ENCODE measurements around the gene TMEM165. TPM values are rescaled to one million over a fixed set of nuclear protein-coding genes. Genes with fewer than 3 reads are reported as not detected.
A peak's percentile ranks its signal among the peaks of the same experiment; 100 is the strongest.
"Not testable (repeated sequence)": the region's sequence is repeated elsewhere in the genome, so short reads cannot be mapped to it uniquely, and the experiment has no call there.

The TMEM165 gene
- 106 and 140 TPM in 2 replicates for total RNA-seq (2012; rRNA removed)

- Histone ChIP-seq H3K36me3 (ENCODE audit: insufficient read depth, low read length) (peaks cover 25% of the 10 kb centered on the region), H3K4me3 (ENCODE audit: low read length) (peak within 1 kb of the TSS; percentile 88), H3K9ac (ENCODE audit: low read depth, low read length) (peak within 1 kb of the TSS; percentile 100), H3K4me2 (ENCODE audit: low read length) (peak within 1 kb of the TSS; percentile 99), H3K9me3 (replicated peaks; ENCODE audit: low read length) (no peaks in the 10 kb centered on the region), H3K4me1 (ENCODE audit: control insufficient read depth, insufficient read depth, low read length) (peaks cover 22% of the 10 kb centered on the region), H3K27me3 (ENCODE audit: control insufficient read depth, insufficient read depth, low read length) (no peaks in the 10 kb centered on the region)
Measured at GRCh38 chr4:55395529-55396307, at the start of gene TMEM165. Gene TMEM165 (plus strand): TSS chr4:55395957. CDS start chr4:55396190, 233 bp downstream.

GRCh38 chr4:55345980-55346850 is 49.5 kb upstream of the TMEM165 start, which contains the start of gene SRD5A3:
Gene SRD5A3 (plus strand): TSS chr4:55346242. CDS start chr4:55346337, 95 bp downstream.
- H3K4me1 ChIP-seq (ENCODE audit: control insufficient read depth, insufficient read depth, low read length), result peaks cover 27% of the 10 kb centered on the region
- peak within 1 kb of the TSS; percentile 85 for H3K9ac ChIP-seq (ENCODE audit: low read depth, low read length)

GRCh38 chr4:55346851-55347255 is 48.9 kb upstream of the TMEM165 start:
- peak overlapping the region; percentile 93 for H3K4me2 ChIP-seq (ENCODE audit: low read length)
- peak overlapping the region; percentile 85 for H3K9ac ChIP-seq (ENCODE audit: low read depth, low read length)
- H3K36me3 ChIP-seq (ENCODE audit: insufficient read depth, low read length), result no peaks in the 10 kb centered on the region
- H3K4me1 ChIP-seq (ENCODE audit: control insufficient read depth, insufficient read depth, low read length), result peaks cover 27% of the 10 kb centered on the region
- H3K9me3 ChIP-seq (replicated peaks; ENCODE audit: low read length), result no peaks in the 10 kb centered on the region
- H3K27me3 ChIP-seq (ENCODE audit: control insufficient read depth, insufficient read depth, low read length), result no peaks in the 10 kb centered on the region
- peak overlapping the region; percentile 89 for H3K4me3 ChIP-seq (ENCODE audit: low read length)

More at GRCh38 chr4:55345980-55346850, 49.5 kb upstream of the TMEM165 start, which contains the start of gene SRD5A3:
- H3K4me2 ChIP-seq (ENCODE audit: low read length), result peak within 1 kb of the TSS; percentile 93
- H3K36me3 ChIP-seq (ENCODE audit: insufficient read depth, low read length), result no peaks in the 10 kb centered on the region
- H3K27me3 ChIP-seq (ENCODE audit: control insufficient read depth, insufficient read depth, low read length), result no peaks in the 10 kb centered on the region
- no peaks in the 10 kb centered on the region for H3K9me3 ChIP-seq (replicated peaks; ENCODE audit: low read length)
- peak within 1 kb of the TSS; percentile 89 for H3K4me3 ChIP-seq (ENCODE audit: low read length)

- peak overlapping the region; percentile 93 for H3K4me2 ChIP-seq (ENCODE audit: low read length)
- H3K4me3 ChIP-seq (ENCODE audit: low read length), result peak overlapping the region; percentile 89
- H3K36me3 ChIP-seq (ENCODE audit: insufficient read depth, low read length), result no peaks in the 10 kb centered on the region
- no peaks in the 10 kb centered on the region for H3K27me3 ChIP-seq (ENCODE audit: control insufficient read depth, insufficient read depth, low read length)
- peak overlapping the region; percentile 85 for H3K9ac ChIP-seq (ENCODE audit: low read depth, low read length)
- H3K9me3 ChIP-seq (replicated peaks; ENCODE audit: low read length), result no peaks in the 10 kb centered on the region
- H3K4me1 ChIP-seq (ENCODE audit: control insufficient read depth, insufficient read depth, low read length), result peaks cover 30% of the 10 kb centered on the region
Measured at GRCh38 chr4:55347610-55348228, 48.0 kb upstream of the TMEM165 start.

GRCh38 chr4:55348466-55348865 is 47.3 kb upstream of the TMEM165 start:
- Histone ChIP-seq H3K4me2 (ENCODE audit: low read length) (peak overlapping the region; percentile 14), H3K4me3 (ENCODE audit: low read length) (no peak overlapping the region), H3K4me1 (ENCODE audit: control insufficient read depth, insufficient read depth, low read length) (peaks cover 32% of the 10 kb centered on the region), H3K36me3 (ENCODE audit: insufficient read depth, low read length) (no peaks in the 10 kb centered on the region), H3K27me3 (ENCODE audit: control insufficient read depth, insufficient read depth, low read length) (no peaks in the 10 kb centered on the region), H3K9me3 (replicated peaks; ENCODE audit: low read length) (no peaks in the 10 kb centered on the region), H3K9ac (ENCODE audit: low read depth, low read length) (no peak overlapping the region)

- not testable (repeated sequence) for H3K4me3 ChIP-seq (ENCODE audit: low read length); H3K9ac ChIP-seq (ENCODE audit: low read depth, low read length); H3K4me2 ChIP-seq (ENCODE audit: low read length); H3K36me3 ChIP-seq (ENCODE audit: insufficient read depth, low read length); H3K27me3 ChIP-seq (ENCODE audit: control insufficient read depth, insufficient read depth, low read length); H3K9me3 ChIP-seq (replicated peaks; ENCODE audit: low read length)
- H3K4me1 ChIP-seq (ENCODE audit: control insufficient read depth, insufficient read depth, low read length), result peaks cover 32% of the 10 kb centered on the region
Measured at GRCh38 chr4:55350870-55351269, 44.9 kb upstream of the TMEM165 start.

GRCh38 chr4:55351824-55352223 is 43.9 kb upstream of the TMEM165 start:
- Histone ChIP-seq H3K36me3 (ENCODE audit: insufficient read depth, low read length) (no peaks in the 10 kb centered on the region), H3K9me3 (replicated peaks; ENCODE audit: low read length) (no peaks in the 10 kb centered on the region), H3K4me2 (ENCODE audit: low read length) (no peak overlapping the region), H3K9ac (ENCODE audit: low read depth, low read length) (no peak overlapping the region), H3K4me1 (ENCODE audit: control insufficient read depth, insufficient read depth, low read length) (peaks cover 36% of the 10 kb centered on the region), H3K4me3 (ENCODE audit: low read length) (no peak overlapping the region), H3K27me3 (ENCODE audit: control insufficient read depth, insufficient read depth, low read length) (no peaks in the 10 kb centered on the region)

GRCh38 chr4:55352726-55353125 is 43.0 kb upstream of the TMEM165 start:
- H3K9me3 ChIP-seq (replicated peaks; ENCODE audit: low read length), result no peaks in the 10 kb centered on the region
- H3K27me3 ChIP-seq (ENCODE audit: control insufficient read depth, insufficient read depth, low read length), result no peaks in the 10 kb centered on the region
- H3K36me3 ChIP-seq (ENCODE audit: insufficient read depth, low read length), result no peaks in the 10 kb centered on the region
- H3K4me1 ChIP-seq (ENCODE audit: control insufficient read depth, insufficient read depth, low read length), result peaks cover 36% of the 10 kb centered on the region
- H3K4me3 ChIP-seq (ENCODE audit: low read length), result no peak overlapping the region
- no peak overlapping the region for H3K9ac ChIP-seq (ENCODE audit: low read depth, low read length)
- H3K4me2 ChIP-seq (ENCODE audit: low read length), result no peak overlapping the region

GRCh38 chr4:55353228-55353747 is 42.5 kb upstream of the TMEM165 start:
- H3K9ac ChIP-seq (ENCODE audit: low read depth, low read length); H3K36me3 ChIP-seq (ENCODE audit: insufficient read depth, low read length); H3K27me3 ChIP-seq (ENCODE audit: control insufficient read depth, insufficient read depth, low read length); H3K4me2 ChIP-seq (ENCODE audit: low read length); H3K9me3 ChIP-seq (replicated peaks; ENCODE audit: low read length); H3K4me3 ChIP-seq (ENCODE audit: low read length): not testable (repeated sequence)
- peaks cover 36% of the 10 kb centered on the region for H3K4me1 ChIP-seq (ENCODE audit: control insufficient read depth, insufficient read depth, low read length)

- no peaks in the 10 kb centered on the region for H3K9me3 ChIP-seq (replicated peaks; ENCODE audit: low read length)
- no peaks in the 10 kb centered on the region for H3K27me3 ChIP-seq (ENCODE audit: control insufficient read depth, insufficient read depth, low read length)
- H3K4me1 ChIP-seq (ENCODE audit: control insufficient read depth, insufficient read depth, low read length), result peaks cover 43% of the 10 kb centered on the region
- H3K9ac ChIP-seq (ENCODE audit: low read depth, low read length), result no peak overlapping the region
- no peak overlapping the region for H3K4me3 ChIP-seq (ENCODE audit: low read length)
- no peaks in the 10 kb centered on the region for H3K36me3 ChIP-seq (ENCODE audit: insufficient read depth, low read length)
- no peak overlapping the region for H3K4me2 ChIP-seq (ENCODE audit: low read length)
Measured at GRCh38 chr4:55354648-55355047, 41.1 kb upstream of the TMEM165 start.

GRCh38 chr4:55355555-55355954 is 40.2 kb upstream of the TMEM165 start:
- H3K9ac ChIP-seq (ENCODE audit: low read depth, low read length), result no peak overlapping the region
- H3K4me2 ChIP-seq (ENCODE audit: low read length), result no peak overlapping the region
- H3K36me3 ChIP-seq (ENCODE audit: insufficient read depth, low read length), result no peaks in the 10 kb centered on the region
- H3K9me3 ChIP-seq (replicated peaks; ENCODE audit: low read length), result no peaks in the 10 kb centered on the region
- peaks cover 43% of the 10 kb centered on the region for H3K4me1 ChIP-seq (ENCODE audit: control insufficient read depth, insufficient read depth, low read length)
- H3K27me3 ChIP-seq (ENCODE audit: control insufficient read depth, insufficient read depth, low read length), result no peaks in the 10 kb centered on the region
- no peak overlapping the region for H3K4me3 ChIP-seq (ENCODE audit: low read length)

Data from skeletal muscle satellite cell (primary cell).